Measurements from ENCODE around the gene KIAA0930.

Gene KIAA0930

DNA sequence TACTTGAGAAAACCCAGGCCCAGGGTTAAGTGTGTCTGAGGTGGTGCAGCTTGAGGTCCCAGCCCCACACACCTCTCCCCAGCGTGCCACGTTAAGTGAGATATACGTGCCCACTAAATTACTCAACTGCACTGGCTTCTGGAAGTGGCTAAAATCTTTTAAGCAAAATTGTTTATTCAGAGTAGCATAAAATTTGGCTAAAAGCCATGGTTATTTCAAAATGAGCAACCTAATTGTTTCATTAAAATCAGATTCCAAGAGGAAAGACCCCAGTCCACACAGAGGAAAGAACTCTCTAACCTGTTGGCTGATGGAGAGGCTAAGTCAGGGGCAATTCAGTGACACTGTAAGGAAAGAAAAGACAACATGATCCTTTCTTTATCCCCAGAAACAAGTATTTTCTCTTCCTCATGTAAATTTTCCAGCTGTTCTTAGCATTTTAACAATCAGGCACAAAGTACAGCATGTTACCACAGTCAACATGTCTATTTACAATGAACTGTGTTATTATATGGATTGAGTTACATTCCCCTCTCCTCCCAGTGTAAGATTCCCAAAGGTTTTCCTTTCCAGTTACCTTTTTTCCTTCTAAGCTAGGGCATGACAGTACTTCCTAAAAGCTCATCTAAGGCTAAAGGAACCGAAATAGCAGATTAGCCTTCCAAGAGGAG, 50.4 kb downstream of the KIAA0930 start (continued):
- TF ChIP-seq, protein P1, sequence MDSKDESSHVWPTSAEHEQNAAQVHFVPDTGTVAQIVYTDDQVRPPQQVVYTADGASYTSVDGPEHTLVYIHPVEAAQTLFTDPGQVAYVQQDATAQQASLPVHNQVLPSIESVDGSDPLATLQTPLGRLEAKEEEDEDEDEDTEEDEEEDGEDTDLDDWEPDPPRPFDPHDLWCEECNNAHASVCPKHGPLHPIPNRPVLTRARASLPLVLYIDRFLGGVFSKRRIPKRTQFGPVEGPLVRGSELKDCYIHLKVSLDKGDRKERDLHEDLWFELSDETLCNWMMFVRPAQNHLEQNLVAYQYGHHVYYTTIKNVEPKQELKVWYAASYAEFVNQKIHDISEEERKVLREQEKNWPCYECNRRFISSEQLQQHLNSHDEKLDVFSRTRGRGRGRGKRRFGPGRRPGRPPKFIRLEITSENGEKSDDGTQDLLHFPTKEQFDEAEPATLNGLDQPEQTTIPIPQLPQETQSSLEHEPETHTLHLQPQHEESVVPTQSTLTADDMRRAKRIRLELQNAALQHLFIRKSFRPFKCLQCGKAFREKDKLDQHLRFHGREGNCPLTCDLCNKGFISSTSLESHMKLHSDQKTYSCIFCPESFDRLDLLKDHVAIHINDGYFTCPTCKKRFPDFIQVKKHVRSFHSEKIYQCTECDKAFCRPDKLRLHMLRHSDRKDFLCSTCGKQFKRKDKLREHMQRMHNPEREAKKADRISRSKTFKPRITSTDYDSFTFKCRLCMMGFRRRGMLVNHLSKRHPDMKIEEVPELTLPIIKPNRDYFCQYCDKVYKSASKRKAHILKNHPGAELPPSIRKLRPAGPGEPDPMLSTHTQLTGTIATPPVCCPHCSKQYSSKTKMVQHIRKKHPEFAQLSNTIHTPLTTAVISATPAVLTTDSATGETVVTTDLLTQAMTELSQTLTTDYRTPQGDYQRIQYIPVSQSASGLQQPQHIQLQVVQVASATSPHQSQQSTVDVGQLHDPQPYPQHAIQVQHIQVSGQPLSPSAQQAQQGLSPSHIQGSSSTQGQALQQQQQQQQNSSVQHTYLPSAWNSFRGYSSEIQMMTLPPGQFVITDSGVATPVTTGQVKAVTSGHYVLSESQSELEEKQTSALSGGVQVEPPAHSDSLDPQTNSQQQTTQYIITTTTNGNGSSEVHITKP (tag by site-specific recombination; IDR thresholded peaks at IDR 0.05), result 0 out of 2 replicates have a peak, but pooled peaks have one; percentile 9
- TF ChIP-seq ZNF707 (tag by site-specific recombination; IDR thresholded peaks at IDR 0.05) (no peak), SP7 (tag by site-specific recombination; IDR thresholded peaks at IDR 0.05) (peak; percentile 89)
- TF ChIP-seq, protein P2, sequence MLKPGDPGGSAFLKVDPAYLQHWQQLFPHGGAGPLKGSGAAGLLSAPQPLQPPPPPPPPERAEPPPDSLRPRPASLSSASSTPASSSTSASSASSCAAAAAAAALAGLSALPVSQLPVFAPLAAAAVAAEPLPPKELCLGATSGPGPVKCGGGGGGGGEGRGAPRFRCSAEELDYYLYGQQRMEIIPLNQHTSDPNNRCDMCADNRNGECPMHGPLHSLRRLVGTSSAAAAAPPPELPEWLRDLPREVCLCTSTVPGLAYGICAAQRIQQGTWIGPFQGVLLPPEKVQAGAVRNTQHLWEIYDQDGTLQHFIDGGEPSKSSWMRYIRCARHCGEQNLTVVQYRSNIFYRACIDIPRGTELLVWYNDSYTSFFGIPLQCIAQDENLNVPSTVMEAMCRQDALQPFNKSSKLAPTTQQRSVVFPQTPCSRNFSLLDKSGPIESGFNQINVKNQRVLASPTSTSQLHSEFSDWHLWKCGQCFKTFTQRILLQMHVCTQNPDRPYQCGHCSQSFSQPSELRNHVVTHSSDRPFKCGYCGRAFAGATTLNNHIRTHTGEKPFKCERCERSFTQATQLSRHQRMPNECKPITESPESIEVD (tag by site-specific recombination; IDR thresholded peaks at IDR 0.05), result peak; percentile 63

DNA sequence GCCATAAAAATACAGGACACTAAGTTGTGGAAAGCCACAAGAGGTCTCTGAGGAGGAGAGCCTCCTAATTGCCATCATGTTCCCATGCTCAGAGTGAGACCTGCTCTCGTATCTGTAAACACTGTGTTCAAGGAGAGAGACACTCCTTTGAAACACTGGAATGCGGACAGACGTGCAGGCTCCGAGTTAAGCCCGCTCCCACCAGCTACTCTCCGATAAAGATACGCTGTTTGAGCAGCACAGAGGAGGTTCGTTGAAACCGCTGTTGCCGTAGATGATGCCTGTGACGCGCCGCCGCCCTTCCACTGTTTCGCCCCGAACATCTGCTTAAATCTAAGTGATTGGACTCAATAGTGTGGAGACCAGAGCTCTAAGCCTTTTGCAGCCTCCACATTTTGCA, 51.9 kb downstream of the KIAA0930 start:
- ChIA-PET POLR2A (no interaction called here), CTCF (interaction anchor here (1.7 kb wide), 1 partner anchor 20 kb away, joined by 3 read pairs; no protein-coding TSS in a partner anchor)
- Histone ChIP-seq H3K4me3 (ENCODE audit: low read depth, low read length) (no peak overlapping the region), H3K4me1 (ENCODE audit: control insufficient read depth, insufficient read depth, low read length) (peaks cover 2% of the 10 kb centered on the region; the same call in 1 of the 2 replicates), H3K36me3 (ENCODE audit: control insufficient read depth in 2 of 2, insufficient read depth in 1 of 2, low read length in 2 of 2) (peaks cover 10 to 26% of the 10 kb centered on the region in 2 experiments; a peak in 2 of 3 replicates), H3K9me3 (ENCODE audit: control insufficient read depth, insufficient read depth, low read depth, low read length) (no peaks in the 10 kb centered on the region), H3K27ac (ENCODE audit: extremely low read depth, low read depth, low read length) (no peak overlapping the region)
- TF ChIP-seq KLF7 (tag by site-specific recombination; IDR thresholded peaks at IDR 0.05; ENCODE audit: borderline replicate concordance) (no peak), ZNF114 (tag by site-specific recombination; IDR thresholded peaks at IDR 0.05) (no peak), ZNF600 (tag by site-specific recombination; IDR thresholded peaks at IDR 0.05) (no peak), ZNF792 (tag by site-specific recombination; IDR thresholded peaks at IDR 0.05) (no peak), ZNF354C (tag by site-specific recombination; IDR thresholded peaks at IDR 0.05; ENCODE audit: borderline replicate concordance, low read depth) (no peak), ZFP69B (tag by site-specific recombination; IDR thresholded peaks at IDR 0.05) (no peak), ZNF768 (tag by site-specific recombination; IDR thresholded peaks at IDR 0.05) (no peak), ZNF391 (tag by site-specific recombination; IDR thresholded peaks at IDR 0.05; ENCODE audit: borderline replicate concordance, low read depth) (no peak), ZSCAN23 (tag by site-specific recombination; IDR thresholded peaks at IDR 0.05) (no peak), ZNF37A (tag by site-specific recombination; IDR thresholded peaks at IDR 0.05) (no peak)

DNA sequence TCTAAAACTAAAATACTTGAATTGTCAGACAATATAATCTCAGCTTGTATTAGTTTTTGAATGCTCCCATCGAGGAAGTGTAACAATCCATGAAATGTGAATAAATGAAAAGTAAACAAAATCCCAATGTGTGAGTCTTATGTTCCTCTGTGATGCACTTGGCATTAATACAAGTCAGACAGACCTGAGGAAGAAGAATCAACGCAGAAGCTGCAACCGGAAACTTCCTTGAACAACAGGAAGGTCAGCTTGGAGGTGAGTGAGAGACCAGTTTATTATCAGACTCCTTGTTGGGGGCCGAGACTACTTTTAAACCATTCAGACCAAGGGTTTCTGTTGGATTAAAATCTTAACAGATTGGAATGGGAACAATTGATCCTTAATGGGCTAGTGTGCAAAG, 52.8 kb downstream of the KIAA0930 start:
- TF ChIP-seq, protein P3, sequence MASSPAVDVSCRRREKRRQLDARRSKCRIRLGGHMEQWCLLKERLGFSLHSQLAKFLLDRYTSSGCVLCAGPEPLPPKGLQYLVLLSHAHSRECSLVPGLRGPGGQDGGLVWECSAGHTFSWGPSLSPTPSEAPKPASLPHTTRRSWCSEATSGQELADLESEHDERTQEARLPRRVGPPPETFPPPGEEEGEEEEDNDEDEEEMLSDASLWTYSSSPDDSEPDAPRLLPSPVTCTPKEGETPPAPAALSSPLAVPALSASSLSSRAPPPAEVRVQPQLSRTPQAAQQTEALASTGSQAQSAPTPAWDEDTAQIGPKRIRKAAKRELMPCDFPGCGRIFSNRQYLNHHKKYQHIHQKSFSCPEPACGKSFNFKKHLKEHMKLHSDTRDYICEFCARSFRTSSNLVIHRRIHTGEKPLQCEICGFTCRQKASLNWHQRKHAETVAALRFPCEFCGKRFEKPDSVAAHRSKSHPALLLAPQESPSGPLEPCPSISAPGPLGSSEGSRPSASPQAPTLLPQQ (tag by site-specific recombination; IDR thresholded peaks at IDR 0.05), result no peak
- TF ChIP-seq ZNF37A (tag by site-specific recombination; IDR thresholded peaks at IDR 0.05), result no peak
- no peak for TF ChIP-seq ZNF248 (tag by site-specific recombination; IDR thresholded peaks at IDR 0.05)
- TF ChIP-seq ZNF664 (tag by site-specific recombination; IDR thresholded peaks at IDR 0.05), result no peak
- no peak for TF ChIP-seq ZNF670 (tag by site-specific recombination; IDR thresholded peaks at IDR 0.05; ENCODE audit: low read depth)
- TF ChIP-seq SCRT2 (tag by site-specific recombination; IDR thresholded peaks at IDR 0.05), result no peak
- TF ChIP-seq ZNF404 (tag by site-specific recombination; IDR thresholded peaks at IDR 0.05), result no peak
- TF ChIP-seq, protein P4, sequence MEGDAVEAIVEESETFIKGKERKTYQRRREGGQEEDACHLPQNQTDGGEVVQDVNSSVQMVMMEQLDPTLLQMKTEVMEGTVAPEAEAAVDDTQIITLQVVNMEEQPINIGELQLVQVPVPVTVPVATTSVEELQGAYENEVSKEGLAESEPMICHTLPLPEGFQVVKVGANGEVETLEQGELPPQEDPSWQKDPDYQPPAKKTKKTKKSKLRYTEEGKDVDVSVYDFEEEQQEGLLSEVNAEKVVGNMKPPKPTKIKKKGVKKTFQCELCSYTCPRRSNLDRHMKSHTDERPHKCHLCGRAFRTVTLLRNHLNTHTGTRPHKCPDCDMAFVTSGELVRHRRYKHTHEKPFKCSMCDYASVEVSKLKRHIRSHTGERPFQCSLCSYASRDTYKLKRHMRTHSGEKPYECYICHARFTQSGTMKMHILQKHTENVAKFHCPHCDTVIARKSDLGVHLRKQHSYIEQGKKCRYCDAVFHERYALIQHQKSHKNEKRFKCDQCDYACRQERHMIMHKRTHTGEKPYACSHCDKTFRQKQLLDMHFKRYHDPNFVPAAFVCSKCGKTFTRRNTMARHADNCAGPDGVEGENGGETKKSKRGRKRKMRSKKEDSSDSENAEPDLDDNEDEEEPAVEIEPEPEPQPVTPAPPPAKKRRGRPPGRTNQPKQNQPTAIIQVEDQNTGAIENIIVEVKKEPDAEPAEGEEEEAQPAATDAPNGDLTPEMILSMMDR (tag by site-specific recombination; IDR thresholded peaks at IDR 0.05), result no peak
- no peak for TF ChIP-seq MZF1 (tag by site-specific recombination; IDR thresholded peaks at IDR 0.05; ENCODE audit: borderline replicate concordance)
- peaks cover 18 to 34% of the 10 kb centered on the region in 2 experiments; a peak in 2 of 3 replicates for H3K36me3 ChIP-seq (ENCODE audit: control insufficient read depth in 2 of 2, insufficient read depth in 1 of 2, low read length in 2 of 2)
- ChIA-PET CTCF (no interaction called here), POLR2A (no interaction called here)
- no peak overlapping the region for H3K4me3 ChIP-seq (ENCODE audit: low read depth, low read length)
- H3K4me1 ChIP-seq (ENCODE audit: control insufficient read depth, insufficient read depth, low read length), result peaks cover 2% of the 10 kb centered on the region; the same call in 1 of the 2 replicates
- no peaks in the 10 kb centered on the region for H3K9me3 ChIP-seq (ENCODE audit: control insufficient read depth, insufficient read depth, low read depth, low read length)
- H3K27ac ChIP-seq (ENCODE audit: extremely low read depth, low read depth, low read length), result no peak overlapping the region
